Measurements from ENCODE around the gene GTF2H4.

The GTF2H4 gene

GRCh38 chr6:30930506-30930905 lies 22.5 kb downstream of the GTF2H4 start:
- TF ChIP-seq CTCF (conservative IDR thresholded peaks at IDR 0.05; ENCODE audit: low read depth, low read length) = no peak
- Histone ChIP-seq H3K4me2 (no peak overlapping the region), H3K4me3 (IDR thresholded peaks at IDR 0.05; ENCODE audit: insufficient read depth, low read depth, low read length) (no peak overlapping the region), H3K4me1 (ENCODE audit: low read depth, poor library complexity, severe bottlenecking) (no peaks in the 10 kb centered on the region), H4K20me1 (ENCODE audit: insufficient read depth) (no peaks in the 10 kb centered on the region), H3K27me3 (ENCODE audit: insufficient read depth, low read depth) (no peaks in the 10 kb centered on the region), H2AFZ (ENCODE audit: low read depth) (no peak overlapping the region), H3K79me2 (ENCODE audit: insufficient read depth, low read depth) (no peaks in the 10 kb centered on the region), H3K9ac (no peak overlapping the region), H3K27ac (no peak overlapping the region), H3K36me3 (ENCODE audit: insufficient read depth) (no peaks in the 10 kb centered on the region)

GRCh38 chr6:30931272-30931671 lies 23.3 kb downstream of the GTF2H4 start:
- Histone ChIP-seq H3K36me3 (ENCODE audit: insufficient read depth) (no peaks in the 10 kb centered on the region), H3K27ac (no peak overlapping the region), H3K4me1 (ENCODE audit: low read depth, poor library complexity, severe bottlenecking) (no peaks in the 10 kb centered on the region), H3K4me3 (IDR thresholded peaks at IDR 0.05; ENCODE audit: insufficient read depth, low read depth, low read length) (no peak overlapping the region), H3K27me3 (ENCODE audit: insufficient read depth, low read depth) (no peaks in the 10 kb centered on the region), H3K4me2 (no peak overlapping the region), H4K20me1 (ENCODE audit: insufficient read depth) (no peaks in the 10 kb centered on the region), H3K9ac (no peak overlapping the region), H3K79me2 (ENCODE audit: insufficient read depth, low read depth) (no peaks in the 10 kb centered on the region), H2AFZ (ENCODE audit: low read depth) (no peak overlapping the region)
- TF ChIP-seq CTCF (conservative IDR thresholded peaks at IDR 0.05; ENCODE audit: low read depth, low read length) = no peak

GRCh38 chr6:30931969-30932645 lies 24.1 kb downstream of the GTF2H4 start, which contains the start of gene SFTA2:
Gene SFTA2, minus strand, starts transcription at chr6:30932170. Its CDS starts 74 bp downstream, at chr6:30932096.
- no peaks in the 10 kb centered on the region for H3K27me3 ChIP-seq (ENCODE audit: insufficient read depth, low read depth)
- no peaks in the 10 kb centered on the region for H4K20me1 ChIP-seq (ENCODE audit: insufficient read depth)
- no peak within 1 kb of the TSS for H3K9ac ChIP-seq
- no peaks in the 10 kb centered on the region for H3K36me3 ChIP-seq (ENCODE audit: insufficient read depth)
- no peaks in the 10 kb centered on the region for H3K79me2 ChIP-seq (ENCODE audit: insufficient read depth, low read depth)
- no peak within 1 kb of the TSS for H2AFZ ChIP-seq (ENCODE audit: low read depth)
- H3K27ac ChIP-seq = no peak within 1 kb of the TSS
- no peak within 1 kb of the TSS for H3K4me3 ChIP-seq (IDR thresholded peaks at IDR 0.05; ENCODE audit: insufficient read depth, low read depth, low read length)
- H3K4me2 ChIP-seq = no peak within 1 kb of the TSS
- no peak for TF ChIP-seq CTCF (conservative IDR thresholded peaks at IDR 0.05; ENCODE audit: low read depth, low read length)
- H3K4me1 ChIP-seq (ENCODE audit: low read depth, poor library complexity, severe bottlenecking) = no peaks in the 10 kb centered on the region

- H3K27ac ChIP-seq = no peak overlapping the region
- no peak overlapping the region for H2AFZ ChIP-seq (ENCODE audit: low read depth)
- H4K20me1 ChIP-seq (ENCODE audit: insufficient read depth) = no peaks in the 10 kb centered on the region
- H3K4me2 ChIP-seq = no peak overlapping the region
- H3K4me1 ChIP-seq (ENCODE audit: low read depth, poor library complexity, severe bottlenecking) = no peaks in the 10 kb centered on the region
- no peaks in the 10 kb centered on the region for H3K79me2 ChIP-seq (ENCODE audit: insufficient read depth, low read depth)
- H3K27me3 ChIP-seq (ENCODE audit: insufficient read depth, low read depth) = no peaks in the 10 kb centered on the region
- TF ChIP-seq CTCF (conservative IDR thresholded peaks at IDR 0.05; ENCODE audit: low read depth, low read length) = no peak
- no peaks in the 10 kb centered on the region for H3K36me3 ChIP-seq (ENCODE audit: insufficient read depth)
- H3K4me3 ChIP-seq (IDR thresholded peaks at IDR 0.05; ENCODE audit: insufficient read depth, low read depth, low read length) = no peak overlapping the region
- H3K9ac ChIP-seq = no peak overlapping the region
These were observed 24.8 kb downstream of the GTF2H4 start for GRCh38 chr6:30932665-30933365.

Data from KMS-11 (cell line).